NCI-H2171 treated with DMSO at 0.1 percent for 48 hours (cell line): ENCODE results near the gene KLK14.

Experiments
- DNase-seq: peaks from one replicate; lab custom pipeline; 2025; lab: John Stamatoyannopoulos, UW

The KLK14 gene

DNA sequence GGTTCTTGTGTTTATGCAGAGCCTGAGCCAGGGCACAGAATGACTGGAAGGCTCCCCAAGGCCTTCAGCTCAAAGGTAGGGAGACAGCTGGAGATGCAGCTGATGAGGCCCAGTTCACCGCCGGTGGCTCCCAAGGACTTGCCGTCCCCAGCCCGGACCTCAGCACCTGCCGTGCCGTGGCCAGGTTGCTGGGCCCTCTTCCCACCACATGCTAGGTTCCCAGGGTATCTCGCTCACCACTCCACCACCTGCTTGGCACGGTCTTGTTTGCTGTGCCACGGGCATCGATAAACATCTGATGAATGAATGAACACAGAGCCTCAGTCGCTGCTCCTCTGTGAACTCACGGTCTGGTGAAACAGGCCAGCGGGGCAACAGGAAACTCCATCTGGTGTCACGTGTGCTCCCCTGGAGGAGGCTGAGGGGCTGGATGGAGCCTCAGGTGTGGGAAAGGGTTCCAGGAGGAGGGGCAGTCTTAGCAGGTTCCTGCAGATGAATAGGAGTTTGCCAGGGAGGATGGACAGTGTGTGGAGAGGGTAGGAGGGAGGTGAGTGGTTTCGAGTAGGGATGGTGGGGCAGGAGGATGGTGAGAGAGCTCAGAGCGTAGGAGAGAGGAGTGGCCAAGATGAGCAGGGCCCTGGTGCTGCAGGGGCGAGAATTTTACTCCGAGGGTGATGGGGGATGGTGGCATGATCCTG, 3.6 kb upstream of the KLK14 start:
- DNase-seq: no peak

DNA sequence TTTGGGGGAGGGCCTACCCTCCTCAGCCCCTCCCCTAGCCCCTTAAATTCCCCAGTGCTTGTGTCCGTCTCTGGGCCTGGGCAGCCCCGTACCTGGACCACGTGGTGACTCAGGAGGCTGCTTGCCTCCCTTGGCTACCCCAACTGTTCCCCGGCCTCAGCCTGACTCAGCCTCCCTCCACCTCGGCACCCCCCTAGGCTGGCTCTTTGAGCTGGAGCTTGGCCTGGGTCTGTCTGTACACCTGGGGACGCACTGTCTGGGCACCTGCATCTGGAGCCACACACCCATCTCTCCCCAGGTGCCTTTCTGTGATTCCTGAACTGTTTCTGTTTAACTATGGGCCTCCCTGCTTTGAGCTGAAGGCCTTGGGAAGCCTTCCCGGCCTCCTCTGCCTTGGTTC, 1.8 kb upstream of the KLK14 start:
- no peak for DNase-seq

DNA sequence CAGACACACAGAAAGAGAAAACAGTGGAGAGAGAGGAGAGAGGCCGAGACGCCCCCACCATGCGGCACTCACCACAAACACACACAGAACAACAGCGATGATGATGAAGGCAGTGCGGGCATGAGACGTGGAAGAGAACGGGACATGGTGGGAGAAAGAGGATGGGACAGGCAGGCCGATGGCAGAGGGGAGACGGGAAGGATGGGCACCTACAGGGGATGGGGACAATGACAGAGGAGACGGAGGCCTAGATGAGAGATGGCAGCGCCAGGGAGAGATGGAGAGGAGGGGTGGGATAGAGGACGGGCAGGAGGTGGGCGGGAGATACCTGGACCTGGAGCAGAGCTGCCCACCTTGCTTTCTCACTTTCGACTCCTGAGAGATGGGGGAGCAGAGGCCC, 1.1 kb upstream of the KLK14 start:
- no peak for DNase-seq

DNA sequence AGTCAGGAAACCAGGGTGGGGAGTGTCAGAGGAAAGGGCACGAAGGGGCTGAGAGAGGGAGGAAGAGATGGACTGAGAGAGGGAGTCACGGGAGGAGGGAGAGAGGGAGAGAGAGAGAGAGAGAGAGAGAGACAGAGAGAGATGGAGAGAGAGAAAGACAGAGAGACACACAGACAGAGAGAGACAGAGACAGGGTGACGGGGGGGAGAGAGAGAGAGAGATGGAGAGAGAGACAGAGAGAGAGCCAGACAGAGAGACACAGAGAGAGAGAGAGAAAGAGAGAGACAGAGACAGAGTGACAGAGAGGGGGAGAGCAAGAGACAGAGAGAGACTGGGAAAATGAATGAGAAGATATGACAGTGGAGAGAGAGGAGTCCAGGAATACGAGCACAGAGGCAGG, 494 bp upstream of the KLK14 start:
- DNase-seq: no peak

DNA sequence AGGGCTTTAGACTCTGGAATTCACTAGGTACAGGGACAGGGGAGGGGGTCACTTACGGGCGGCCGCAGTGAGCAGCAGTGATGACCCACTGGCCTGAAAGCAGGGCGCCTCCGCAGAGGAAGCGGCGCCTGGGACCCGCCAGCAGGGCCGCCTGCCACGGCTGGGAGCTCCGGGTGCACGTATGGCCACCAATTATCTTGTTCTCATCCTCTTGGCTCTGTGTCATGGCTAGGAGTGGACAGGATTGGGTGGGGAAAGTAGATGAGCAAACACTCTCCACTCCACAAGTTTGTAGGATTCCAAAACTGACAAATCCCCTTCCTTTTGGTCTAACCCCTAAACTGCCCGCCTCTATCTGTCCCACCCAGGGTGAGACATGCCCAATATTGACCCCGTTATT, 1.2 kb downstream of the KLK14 start:
- DNase-seq: no peak

DNA sequence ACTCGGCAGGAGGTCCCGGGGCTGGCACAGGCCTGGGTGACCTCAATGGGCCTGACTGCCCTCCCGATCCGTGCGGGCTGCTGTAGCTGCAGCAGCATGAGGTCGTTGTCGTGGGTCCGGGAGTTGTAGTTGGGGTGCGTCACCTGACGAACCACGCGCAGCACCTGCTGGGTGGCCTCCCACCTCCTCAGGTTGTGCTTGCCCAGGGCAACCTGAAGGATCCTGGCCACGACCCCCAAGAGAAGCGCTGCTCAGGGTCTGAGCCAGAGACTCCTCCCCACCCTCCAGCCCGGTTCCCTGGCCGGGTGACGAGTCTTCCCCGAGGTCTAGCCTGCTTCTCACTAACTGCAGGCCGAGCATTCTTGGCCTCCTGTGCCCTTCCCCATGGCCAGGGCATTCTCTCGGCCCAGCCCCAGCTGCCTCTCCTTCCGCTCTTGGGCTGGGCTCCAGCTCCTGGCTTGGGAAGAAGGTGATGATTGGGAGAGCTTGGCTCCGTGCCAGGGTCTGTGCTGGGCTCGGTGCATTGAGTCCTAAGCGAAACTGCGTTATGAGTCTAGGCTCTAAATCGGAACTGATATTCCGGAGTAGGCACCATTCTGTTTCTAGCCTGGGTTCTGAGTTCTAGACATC, 3.1 kb downstream of the KLK14 start:
- peak; percentile 24 for DNase-seq

DNA sequence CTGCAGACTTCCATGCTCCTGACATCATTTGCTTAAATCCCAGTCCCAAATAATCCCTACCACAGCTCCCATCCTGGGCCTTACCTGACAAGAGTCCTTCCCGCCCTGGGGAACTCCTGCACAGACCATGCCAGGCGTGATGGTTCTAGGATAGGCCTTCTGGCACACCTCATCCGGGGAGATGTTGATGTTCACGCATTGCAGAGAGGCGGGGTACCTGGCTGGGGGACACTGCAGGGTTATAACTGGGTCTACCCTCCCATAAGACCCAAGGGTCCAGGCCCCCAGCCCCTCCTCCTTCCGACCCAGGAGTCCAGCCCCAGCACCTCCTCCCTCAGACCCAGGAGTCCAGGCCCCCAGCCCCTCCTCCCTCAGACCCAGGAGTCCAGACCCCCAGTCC, 4.0 kb downstream of the KLK14 start:
- no peak for DNase-seq

DNA sequence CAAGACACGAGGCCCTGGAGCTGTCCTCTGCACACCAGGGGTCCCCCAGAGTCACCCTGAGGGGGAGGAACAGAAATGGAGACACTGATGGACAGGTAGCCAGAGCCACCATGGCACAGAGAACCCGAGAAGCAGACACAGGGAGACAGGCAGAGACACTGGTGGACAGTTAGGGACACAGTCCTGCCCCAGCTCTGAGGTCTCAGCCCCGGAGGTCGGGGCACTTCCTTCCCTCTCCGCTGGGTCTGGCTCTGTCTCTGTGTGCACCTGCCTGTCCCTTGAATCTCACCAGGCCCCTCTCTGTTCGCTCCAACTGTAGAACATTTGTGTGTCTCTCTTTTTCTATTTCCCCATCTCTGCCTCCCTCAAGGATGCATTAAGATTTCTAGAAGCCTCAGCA, 4.6 kb downstream of the KLK14 start:
- no peak for DNase-seq

DNA sequence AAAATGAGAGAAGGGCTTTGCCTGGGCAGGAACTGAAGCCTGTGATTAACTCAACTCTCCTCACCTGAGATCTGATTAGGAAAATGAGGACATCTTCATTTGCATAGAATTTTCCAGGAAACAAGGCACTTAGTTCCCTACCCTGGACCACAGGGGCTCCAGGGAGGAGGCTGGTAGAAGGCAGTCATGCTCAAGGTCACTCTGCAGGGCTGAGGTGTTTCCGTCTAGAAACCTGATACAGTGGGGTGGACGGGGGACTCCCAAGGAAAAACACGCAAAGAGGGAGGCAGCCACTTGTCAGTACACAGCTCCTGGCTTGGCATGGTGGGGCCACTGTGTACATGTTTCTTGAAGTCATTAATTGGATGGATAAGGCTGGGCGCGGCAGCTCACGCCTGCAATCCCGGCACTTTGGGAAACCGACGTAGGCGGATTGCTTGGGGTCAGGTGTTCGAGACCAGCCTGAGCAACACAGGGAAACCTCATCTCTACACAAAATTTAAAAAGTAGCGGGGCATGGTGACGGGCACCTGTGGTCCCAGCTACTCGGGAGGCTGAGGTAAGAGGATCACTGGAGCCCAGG, 6.0 kb downstream of the KLK14 start:
- DNase-seq: no peak

DNA sequence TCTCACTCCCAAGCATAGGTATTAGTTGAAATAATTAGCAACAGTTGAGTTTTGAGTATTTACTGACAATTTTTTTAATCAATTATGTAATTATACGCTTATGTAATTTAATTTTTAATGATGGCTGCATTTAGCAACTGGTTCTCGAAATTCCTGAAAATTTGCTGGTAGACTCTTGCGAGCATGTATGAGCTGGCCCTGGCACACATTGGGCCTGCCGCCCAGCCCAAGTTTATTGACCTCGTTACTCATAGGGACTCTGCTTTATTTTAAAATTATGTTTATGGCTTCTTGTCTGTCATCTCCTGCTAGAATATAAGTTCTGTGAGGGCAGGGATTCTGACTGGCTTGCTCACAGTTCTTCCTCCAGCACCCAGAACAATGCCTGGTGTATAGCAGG, 6.7 kb downstream of the KLK14 start:
- DNase-seq: no peak

DNA sequence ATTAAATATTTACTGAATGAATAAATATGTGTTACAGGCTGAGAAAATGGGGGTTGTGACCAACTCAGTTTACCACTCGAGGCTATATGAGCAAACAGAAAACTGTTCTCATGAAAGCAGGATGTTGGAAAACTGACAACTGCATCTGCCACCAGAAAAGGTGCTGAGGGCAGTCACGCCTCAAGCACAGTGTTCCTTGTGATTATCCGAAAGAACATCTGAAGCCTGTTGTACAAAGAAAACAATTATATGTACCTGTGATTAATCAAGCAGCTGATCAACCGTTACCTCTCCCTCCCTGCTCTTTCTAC, 11.6 kb downstream of the KLK14 start:
- DNase-seq: no peak

DNA sequence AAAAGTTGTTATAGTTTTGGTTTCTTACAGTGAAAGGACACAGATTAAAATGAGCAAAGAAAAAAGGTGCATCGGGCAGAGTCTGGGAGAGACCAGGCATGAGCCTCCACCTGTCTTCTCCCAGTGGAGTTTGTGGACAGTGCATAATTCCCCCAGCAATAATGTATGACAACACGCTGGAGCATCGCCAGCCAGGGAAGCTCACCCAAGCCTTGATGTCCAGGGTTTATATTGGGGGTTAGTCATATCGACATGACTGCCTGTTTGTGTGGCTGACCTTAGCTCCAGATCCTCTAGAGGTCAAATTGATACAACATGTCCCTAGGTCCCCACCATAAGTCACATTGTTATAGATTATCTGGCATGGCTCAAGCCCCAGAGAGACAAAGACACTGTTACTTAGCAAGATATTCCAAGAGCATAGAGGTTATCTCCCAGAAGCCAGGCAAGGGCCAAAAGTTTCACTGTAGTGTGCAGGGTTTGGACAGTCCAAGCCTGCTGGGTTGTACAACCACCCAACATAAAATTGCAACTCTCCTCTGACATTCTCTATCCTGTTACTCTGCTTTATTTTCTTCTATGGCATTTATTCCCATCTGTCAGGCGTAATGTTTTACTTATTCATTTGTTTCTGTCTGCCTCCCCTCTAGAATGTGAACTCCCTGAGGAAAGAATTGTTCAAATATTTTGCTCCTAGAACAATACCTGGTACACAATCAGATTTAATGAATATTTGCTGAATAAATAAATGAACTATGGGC, 12.2 kb downstream of the KLK14 start:
- no peak for DNase-seq

DNA sequence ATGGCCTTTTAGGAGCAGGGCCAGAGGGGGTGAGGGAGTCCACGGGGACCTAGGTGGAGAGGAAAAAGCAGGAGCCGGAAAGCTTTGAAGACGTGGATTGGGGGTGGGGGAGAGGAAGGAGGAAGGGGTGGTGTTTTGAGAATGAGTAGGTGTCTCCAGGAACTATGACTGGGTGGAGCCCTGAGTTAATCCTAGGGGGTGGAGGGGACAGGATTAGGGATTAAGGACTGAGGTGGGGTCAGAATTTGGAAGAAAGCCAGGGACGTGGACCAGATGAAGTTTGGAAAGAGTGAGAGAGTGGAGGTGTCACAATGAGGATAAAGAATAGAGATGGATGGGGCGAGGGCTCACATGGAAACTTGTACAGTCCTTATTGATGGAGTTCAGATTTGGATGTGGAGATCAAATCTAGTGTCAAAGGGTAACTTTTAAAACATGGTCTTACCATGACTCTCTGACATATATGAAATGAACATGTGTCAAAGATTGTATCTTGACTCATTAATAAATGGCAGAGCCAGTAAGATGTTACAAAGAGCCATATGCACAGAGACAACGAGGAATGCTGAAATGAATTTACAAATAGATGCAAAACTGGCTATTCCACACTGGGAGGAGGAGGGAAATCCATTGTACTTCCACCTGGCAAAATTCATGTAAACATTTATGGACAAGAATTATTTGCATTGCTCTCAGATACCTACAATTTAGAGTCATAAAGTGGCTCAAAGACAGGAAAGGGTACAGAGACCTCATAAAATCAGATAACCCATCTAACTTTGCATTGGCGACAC, 16.1 kb downstream of the KLK14 start:
- no peak for DNase-seq

DNA sequence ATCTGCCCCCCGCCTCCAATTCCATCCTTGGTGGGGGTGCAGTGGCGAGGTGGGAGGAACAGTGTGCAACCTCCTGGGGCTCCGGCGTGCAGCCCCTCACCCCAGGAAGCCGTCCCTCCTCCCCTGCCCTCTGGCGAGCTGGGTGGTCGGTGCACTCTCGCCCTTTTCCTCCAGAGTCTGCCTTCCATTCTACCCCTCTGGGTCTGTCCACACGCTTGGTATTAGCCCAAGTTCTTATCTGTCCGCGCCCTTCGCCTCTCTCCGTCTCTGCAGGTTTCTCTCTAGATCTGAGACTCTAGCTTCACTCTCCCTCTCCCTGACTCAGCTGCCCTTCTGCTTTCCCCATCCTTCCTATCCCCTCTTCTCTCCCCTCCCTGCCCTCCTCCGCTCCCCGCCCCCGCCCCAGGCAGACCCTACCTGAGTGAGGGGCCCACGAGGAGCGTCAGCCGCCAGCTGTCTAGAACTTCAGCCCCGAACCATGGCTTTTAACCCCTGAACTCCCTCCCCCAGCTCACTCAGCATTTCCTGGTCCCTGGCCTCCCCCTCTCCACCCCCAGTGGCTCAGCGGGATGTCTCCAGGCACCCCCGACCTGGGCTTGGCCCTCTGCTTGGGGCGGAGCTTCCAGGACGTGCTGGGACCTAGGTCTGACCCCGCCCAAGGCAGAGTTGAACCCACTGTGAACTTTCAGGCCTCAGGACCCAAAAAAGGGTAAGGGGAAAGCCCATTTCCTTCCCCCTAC, 17.3 kb downstream of the KLK14 start:
- DNase-seq: no peak

DNA sequence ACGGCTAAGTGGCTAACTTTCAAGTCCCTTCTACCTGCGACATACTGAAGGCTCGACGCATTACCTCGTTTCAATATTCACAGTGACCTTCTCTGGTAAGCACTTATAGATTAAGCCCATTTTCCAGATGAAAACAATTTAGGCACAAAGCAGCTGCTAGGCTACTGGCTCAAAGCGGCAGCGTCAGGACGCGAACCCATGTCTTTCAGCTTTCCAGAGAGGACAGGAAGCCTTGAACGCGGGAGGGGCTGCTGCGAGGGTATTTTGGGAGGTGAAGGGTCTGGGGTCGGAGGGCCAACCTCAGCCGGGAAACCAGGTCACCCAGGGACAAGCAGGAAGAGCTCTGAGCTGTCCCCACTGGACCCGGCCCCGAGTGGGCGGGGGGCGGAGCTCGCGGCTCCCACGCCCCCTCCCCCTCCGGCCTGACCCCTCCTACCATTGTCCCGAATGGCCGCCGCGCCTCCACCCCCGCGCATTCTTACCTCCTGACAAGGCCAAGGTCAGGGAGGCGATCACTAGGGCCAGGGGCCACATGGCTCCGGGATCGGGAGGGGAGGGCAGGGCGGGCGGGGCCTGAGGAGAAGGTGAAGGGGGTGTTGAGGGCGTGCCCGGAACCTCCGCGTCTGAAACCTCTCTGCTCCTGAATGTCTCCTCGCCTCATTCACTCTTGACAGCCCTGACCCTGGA, 18.0 kb downstream of the KLK14 start, which contains the start of gene KLK13:
KLK13 (minus strand) TSS at position 559 of the 687 bp plus-strand sequence; CDS start at position 534, 25 bp downstream.
- DNase-seq: no peak

DNA sequence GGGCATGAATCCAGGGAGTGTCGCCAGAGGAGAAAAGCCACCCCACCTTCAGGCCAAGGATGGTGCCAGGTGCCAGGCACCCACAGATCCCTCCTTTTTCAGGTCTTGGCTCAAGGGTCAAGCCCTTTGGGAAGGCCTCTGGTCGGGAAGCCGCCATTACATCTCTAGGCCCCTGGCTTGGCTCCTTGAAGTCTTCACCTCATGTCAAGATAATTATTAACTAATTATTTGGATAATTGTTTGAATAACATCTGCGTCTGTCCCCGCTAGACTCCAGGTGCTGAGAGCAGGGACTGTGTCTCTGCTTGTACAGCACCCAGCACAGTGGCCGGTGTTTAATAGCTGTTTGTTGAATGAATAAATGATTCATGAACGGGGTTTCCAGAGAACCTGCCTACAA, 19.0 kb downstream of the KLK14 start:
- no peak for DNase-seq

DNA sequence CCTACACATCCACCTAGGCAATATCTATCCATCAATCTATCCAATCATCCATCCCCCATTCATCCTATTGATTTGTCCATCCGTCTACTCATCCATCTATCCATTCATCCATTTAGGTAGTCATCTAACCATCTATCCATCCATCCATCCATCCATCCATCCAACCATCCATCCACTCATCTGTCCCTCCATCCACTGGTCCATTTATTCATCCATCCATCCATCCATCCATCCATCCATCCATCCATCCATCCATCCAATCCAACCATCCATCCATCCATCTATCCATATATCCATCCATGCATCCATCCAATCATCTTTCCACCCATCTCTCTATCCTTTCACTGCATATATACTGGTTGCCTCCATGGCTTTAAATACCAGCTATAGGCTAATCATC, 21.7 kb downstream of the KLK14 start:
- no peak for DNase-seq

DNA sequence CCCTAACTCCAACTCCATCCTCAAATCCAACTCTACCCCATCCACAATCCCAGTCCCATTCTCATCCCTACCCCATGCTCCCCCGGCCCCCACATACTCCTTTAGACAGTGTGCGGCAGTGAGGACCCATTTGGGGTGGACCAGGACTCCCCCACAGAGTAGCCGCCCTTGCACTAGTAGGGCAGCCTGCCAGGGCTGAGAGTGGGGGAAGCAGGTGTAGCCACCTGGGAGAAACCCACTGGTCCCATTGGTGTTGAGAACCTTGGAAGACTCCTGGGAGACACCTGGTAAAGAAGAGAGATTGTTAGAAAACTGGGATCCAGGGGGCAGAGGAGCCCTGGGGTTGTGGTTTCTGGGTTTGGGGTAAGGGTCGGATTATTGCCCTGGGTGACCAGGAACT, 22.4 kb downstream of the KLK14 start:
- no peak for DNase-seq

DNA sequence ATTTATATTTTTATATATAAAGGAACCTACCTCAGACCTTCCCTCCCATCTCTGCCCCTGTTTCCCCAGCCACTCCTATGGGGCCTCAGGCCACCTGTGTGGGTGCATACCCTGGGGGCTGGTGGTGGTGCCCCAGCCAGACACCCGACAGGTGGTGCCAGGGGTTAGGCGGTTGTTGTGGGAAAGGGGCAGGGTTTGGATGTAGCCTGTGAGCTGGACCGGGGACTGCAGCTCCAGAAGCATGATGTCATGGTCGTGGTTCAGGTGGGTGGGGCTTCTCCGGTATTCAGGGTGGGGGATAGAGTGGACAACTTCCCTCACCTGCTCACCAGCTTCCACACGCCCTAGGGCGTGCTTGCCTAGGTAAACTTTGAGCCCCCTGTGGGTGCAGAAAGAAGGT, 23.0 kb downstream of the KLK14 start:
- no peak for DNase-seq

DNA sequence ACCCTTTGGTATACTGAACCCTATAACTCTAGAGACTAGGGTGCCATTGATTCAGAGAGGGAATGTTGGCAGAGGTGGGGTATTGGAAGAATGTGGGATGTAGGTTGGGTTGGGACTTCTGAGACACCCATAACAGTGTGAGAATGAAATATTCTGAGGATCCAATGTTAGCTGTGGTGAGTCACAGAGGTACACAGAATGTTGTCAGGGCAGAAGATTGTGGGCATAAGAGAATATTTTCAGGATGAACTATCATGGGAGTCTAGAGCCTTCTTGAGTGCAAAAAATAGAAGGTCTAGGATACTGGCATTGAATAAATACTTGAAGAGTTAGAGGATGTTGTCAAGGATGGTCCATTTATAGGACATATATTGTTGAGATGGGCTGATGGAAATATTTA, 26.8 kb downstream of the KLK14 start:
- no peak for DNase-seq

DNA sequence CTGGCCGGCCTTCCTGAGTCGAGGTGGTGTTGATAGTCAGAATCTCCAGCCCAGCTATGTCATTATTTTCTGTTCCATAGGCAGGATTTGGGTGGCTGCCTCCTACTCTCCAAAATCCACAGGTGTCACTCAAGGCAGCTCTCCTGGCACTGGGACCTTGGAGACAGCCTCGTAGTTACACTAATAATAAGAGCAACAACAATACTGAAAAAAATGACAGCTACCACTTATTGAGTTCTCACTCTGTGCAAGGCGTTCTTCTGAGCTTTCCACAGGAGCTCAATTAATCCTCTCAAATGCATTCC, 35.7 kb downstream of the KLK14 start:
- no peak for DNase-seq
